ENCODE results near the gene ARMH3.

DNA sequence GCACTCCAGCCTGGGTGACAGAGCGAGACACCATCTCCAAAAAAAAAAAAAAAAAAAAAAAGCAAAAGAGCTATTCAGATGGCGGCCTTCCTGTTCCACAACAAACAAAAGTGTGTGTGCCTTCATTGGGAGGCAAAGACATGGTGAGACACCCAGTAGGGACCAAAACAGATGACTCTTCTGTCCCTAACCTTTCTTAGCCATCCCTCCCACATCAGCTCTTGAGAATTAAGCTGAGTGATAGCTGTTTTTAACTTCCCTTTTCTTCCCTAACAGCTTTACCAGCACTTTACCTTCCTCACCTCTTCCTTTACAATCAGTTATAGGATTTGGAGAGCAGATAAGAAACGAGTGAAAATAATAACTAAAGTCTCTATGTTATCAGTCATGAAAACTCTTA is 48.2 kb downstream of the ARMH3 start:
- TF ChIP-seq, protein P1, sequence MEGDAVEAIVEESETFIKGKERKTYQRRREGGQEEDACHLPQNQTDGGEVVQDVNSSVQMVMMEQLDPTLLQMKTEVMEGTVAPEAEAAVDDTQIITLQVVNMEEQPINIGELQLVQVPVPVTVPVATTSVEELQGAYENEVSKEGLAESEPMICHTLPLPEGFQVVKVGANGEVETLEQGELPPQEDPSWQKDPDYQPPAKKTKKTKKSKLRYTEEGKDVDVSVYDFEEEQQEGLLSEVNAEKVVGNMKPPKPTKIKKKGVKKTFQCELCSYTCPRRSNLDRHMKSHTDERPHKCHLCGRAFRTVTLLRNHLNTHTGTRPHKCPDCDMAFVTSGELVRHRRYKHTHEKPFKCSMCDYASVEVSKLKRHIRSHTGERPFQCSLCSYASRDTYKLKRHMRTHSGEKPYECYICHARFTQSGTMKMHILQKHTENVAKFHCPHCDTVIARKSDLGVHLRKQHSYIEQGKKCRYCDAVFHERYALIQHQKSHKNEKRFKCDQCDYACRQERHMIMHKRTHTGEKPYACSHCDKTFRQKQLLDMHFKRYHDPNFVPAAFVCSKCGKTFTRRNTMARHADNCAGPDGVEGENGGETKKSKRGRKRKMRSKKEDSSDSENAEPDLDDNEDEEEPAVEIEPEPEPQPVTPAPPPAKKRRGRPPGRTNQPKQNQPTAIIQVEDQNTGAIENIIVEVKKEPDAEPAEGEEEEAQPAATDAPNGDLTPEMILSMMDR (IDR thresholded peaks at IDR 0.05; ENCODE audit: low read depth, low read length, poor library complexity, severe bottlenecking) = no peak
- TF ChIP-seq EZH2phosphoT487 (IDR thresholded peaks at IDR 0.05; ENCODE audit: borderline replicate concordance, low read length) = no peak

Measured in DOHH2 (cell line).